H9 (cell line): ENCODE results near the gene TRIM61. TPM values are rescaled to one million over a fixed set of nuclear protein-coding genes. Genes with fewer than 3 reads are reported as not detected.

ENCODE experiments used
- DNase-seq: peaks from one replicate; pipeline ENCODE4 v3.0.0-alpha.2; 2017
- H2AFZ ChIP-seq: one replicate; pipeline ENCODE4 v1.6.1; 2013; ENCODE audit warnings: mild to moderate bottlenecking, low read length, control low read depth, moderate library complexity
- H2AK5ac ChIP-seq: 2 replicates; pipeline ENCODE4 v1.6.1; 2013; ENCODE audit warnings: low read length, control low read depth, mixed read lengths; ENCODE audit not compliant: insufficient read length
- H2BK120ac ChIP-seq: one replicate; pipeline ENCODE4 v1.6.1; 2013; ENCODE audit warnings: low read depth, mild to moderate bottlenecking, low read length, control low read depth, inconsistent platforms; ENCODE audit not compliant: poor library complexity, severe bottlenecking
- H2BK12ac ChIP-seq: 2 replicates; pipeline ENCODE4 v1.6.1; 2013; ENCODE audit warnings: low read length, control low read depth, mixed read lengths, low read depth; ENCODE audit not compliant: insufficient read length
- H2BK15ac ChIP-seq: 2 replicates; pipeline ENCODE4 v1.6.1; 2013; ENCODE audit warnings: low read depth, low read length, control low read depth
- H2BK20ac ChIP-seq: one replicate; pipeline ENCODE4 v1.6.1; 2013; ENCODE audit warnings: low read depth, mild to moderate bottlenecking, low read length, control low read depth, inconsistent platforms; ENCODE audit not compliant: poor library complexity, severe bottlenecking
- H2BK5ac ChIP-seq: 2 replicates; pipeline ENCODE4 v1.6.1; 2013; ENCODE audit warnings: low read length, control low read depth, mixed read lengths; ENCODE audit not compliant: insufficient read length
- H3K14ac ChIP-seq: 2 replicates; pipeline ENCODE4 v1.6.1; 2013; ENCODE audit warnings: low read length, control low read depth; ENCODE audit not compliant: insufficient read depth
- H3K18ac ChIP-seq: 2 replicates; pipeline ENCODE4 v1.6.1; 2013; ENCODE audit warnings: low read depth, mild to moderate bottlenecking, mixed read lengths, low read length, control low read depth; ENCODE audit not compliant: insufficient read length
- H3K23ac ChIP-seq: 2 replicates; pipeline ENCODE4 v1.6.1; 2013; ENCODE audit warnings: low read length, control low read depth, mixed read lengths, low read depth; ENCODE audit not compliant: insufficient read length
- H3K23me2 ChIP-seq: 2 replicates; pipeline ENCODE4 v1.6.1; 2013; ENCODE audit warnings: low read depth, mild to moderate bottlenecking, mixed read lengths, low read length, control low read depth; ENCODE audit not compliant: insufficient read length, poor library complexity, severe bottlenecking
- H3K27ac ChIP-seq: 2 replicates; pipeline ENCODE4 v1.5.1; 2013; ENCODE audit warnings: low read length, control low read depth, mixed read lengths, low read depth; ENCODE audit not compliant: insufficient read length
- H3K27me3 ChIP-seq: 2 replicates; pipeline ENCODE4 v1.6.1; 2013; ENCODE audit warnings: low read length, control low read depth, inconsistent platforms; ENCODE audit not compliant: insufficient read depth
- H3K4ac ChIP-seq: 2 replicates; pipeline ENCODE4 v1.6.1; 2013; ENCODE audit warnings: low read depth, mild to moderate bottlenecking, control low read depth, inconsistent platforms, low read length, moderate library complexity
- H3K4me1 ChIP-seq: 2 replicates; pipeline ENCODE4 v1.6.1; 2013; ENCODE audit warnings: low read length, control low read depth, inconsistent platforms; ENCODE audit not compliant: insufficient read depth
- H3K4me2 ChIP-seq: 2 replicates; pipeline ENCODE4 v1.6.1; 2013; ENCODE audit warnings: low read length, control low read depth, mixed read lengths; ENCODE audit not compliant: insufficient read length, insufficient read depth
- H3K56ac ChIP-seq: 2 replicates; pipeline ENCODE4 v1.6.1; 2013; ENCODE audit warnings: low read depth, mild to moderate bottlenecking, mixed read lengths, low read length, control low read depth; ENCODE audit not compliant: insufficient read length
- H3K79me1 ChIP-seq: 2 replicates; pipeline ENCODE4 v1.6.1; 2013; ENCODE audit warnings: low read depth, mild to moderate bottlenecking, moderate library complexity, low read length, control low read depth, inconsistent platforms; ENCODE audit not compliant: insufficient read depth, poor library complexity, severe bottlenecking
- H3K79me2 ChIP-seq: 2 replicates; pipeline ENCODE4 v1.6.1; 2013; ENCODE audit warnings: low read length, control low read depth, inconsistent platforms; ENCODE audit not compliant: insufficient read depth
- H3K9ac ChIP-seq: 2 replicates; pipeline ENCODE4 v1.6.1; 2013; ENCODE audit warnings: low read length, control low read depth, mixed read lengths; ENCODE audit not compliant: insufficient read length; ENCODE audit errors: extremely low read depth
- H3K9me3 ChIP-seq: one replicate; pipeline ENCODE4 v1.6.1; 2013; ENCODE audit warnings: low read depth, low read length, inconsistent platforms; ENCODE audit not compliant: control insufficient read depth
- H3T11ph ChIP-seq: one replicate; pipeline ENCODE4 v1.6.1; 2013; ENCODE audit warnings: mild to moderate bottlenecking, low read length, control low read depth, inconsistent platforms
- H4K20me1 ChIP-seq: one replicate; pipeline ENCODE4 v1.6.1; 2013; ENCODE audit not compliant: control insufficient read depth, insufficient read length, insufficient read depth
- H4K5ac ChIP-seq: 2 replicates; pipeline ENCODE4 v1.6.1; 2013; ENCODE audit warnings: low read depth, mild to moderate bottlenecking, mixed read lengths, low read length, control low read depth; ENCODE audit not compliant: insufficient read length
- H4K8ac ChIP-seq: replicated peaks from 2 replicates; pipeline ENCODE4 v1.6.1; 2013; ENCODE audit warnings: low read length, control low read depth, mixed read lengths, low read depth; ENCODE audit not compliant: insufficient read length
- H4K91ac ChIP-seq: 2 replicates; pipeline ENCODE4 v1.6.1; 2013; ENCODE audit warnings: low read depth, mild to moderate bottlenecking, moderate library complexity, mixed read lengths, low read length, control low read depth; ENCODE audit not compliant: insufficient read length
- H3K27ac Mint-ChIP-seq, 3 experiments: 2 replicates in 2 of 3; 3 replicates in 1 of 3; pipeline ENCODE4 v1.8.0; 2020 to 2021; ENCODE audit warnings: mixed read lengths in 3 of 3, mild to moderate bottlenecking in 1 of 3, moderate library complexity in 1 of 3
- H3K27me3 Mint-ChIP-seq: 2 replicates; pipeline ENCODE4 v1.8.0; 2021; ENCODE audit warnings: low read depth, mild to moderate bottlenecking, moderate library complexity, mixed read lengths
- H3K36me3 Mint-ChIP-seq, 3 experiments: 2 replicates in 2 of 3; 3 replicates in 1 of 3; pipeline ENCODE4 v1.8.0; 2020 to 2021; ENCODE audit warnings: low read depth in 3 of 3, mixed read lengths in 3 of 3; ENCODE audit not compliant: insufficient read depth in 1 of 3
- H3K4me1 Mint-ChIP-seq, 2 experiments: 2 replicates each; pipeline ENCODE4 v1.8.0; 2020; ENCODE audit warnings: mixed read lengths in 2 of 2
- H3K4me3 Mint-ChIP-seq, 2 experiments: 2 replicates in 1 of 2; 3 replicates in 1 of 2; pipeline ENCODE4 v1.8.0; 2020 to 2021; ENCODE audit warnings: mild to moderate bottlenecking in 2 of 2, mixed read lengths in 2 of 2, moderate library complexity in 1 of 2
- H3K9me3 Mint-ChIP-seq, 2 experiments: 2 replicates in 1 of 2; 3 replicates in 1 of 2; pipeline ENCODE4 v1.8.0; 2020; ENCODE audit warnings: mild to moderate bottlenecking in 2 of 2, mixed read lengths in 2 of 2, moderate library complexity in 1 of 2
- WGBS: extraction: QIAGEN DNeasy Blood & Tissue Kit; methylation state at CpG from one replicate; pipeline ENCODE4 v1.1.7; 2013; ENCODE audit warnings: missing lambda C conversion rate, low lambda C conversion rate, mixed read lengths; ENCODE audit not compliant: insufficient read length; ENCODE audit errors: extremely low coverage; 5-methylcytosine and 5-hydroxymethylcytosine counted together
- total RNA-seq: library from RNA; stranded (reverse); gene quantifications from 2 replicates; pipeline ENCODE4 v1.2.1, GENCODE V29; 2021
- TF ChIP-seq, protein P1 (sequence below): fragments of 200-600 bp; sonication (generic); conservative IDR thresholded peaks from 3 replicates; pipeline ENCODE4 v1.8.0; 2021; ENCODE audit warnings: antibody characterized with exemption, mild to moderate bottlenecking

Gene TRIM61
- total RNA-seq, 1 experiment from 2014 or later: 0.52 TPM

DNA sequence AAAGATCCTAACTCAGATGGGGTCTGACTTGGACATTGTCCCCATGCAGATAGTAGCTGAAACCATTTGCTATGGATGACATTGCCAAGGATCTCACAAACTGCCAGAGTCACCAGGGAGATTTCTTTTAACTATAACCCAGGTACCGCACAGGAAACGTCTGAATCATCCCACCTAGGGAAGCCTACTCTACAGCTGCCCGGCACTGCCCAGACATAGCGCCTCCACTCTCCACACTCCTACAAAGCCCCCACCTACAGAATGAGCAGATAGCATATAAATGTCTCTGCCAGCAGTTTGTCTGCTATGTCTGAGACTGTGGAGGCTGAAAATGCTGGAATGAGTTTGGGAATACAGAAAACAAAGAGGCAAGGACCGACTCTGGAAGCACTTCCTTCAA, 32.3 kb downstream of the TRIM61 start:
- Histone ChIP-seq H3K79me1 (no peaks in the 10 kb centered on the region), H3K9me3 (no peaks in the 10 kb centered on the region), H3K4me1 (no peaks in the 10 kb centered on the region), H2BK20ac (no peak overlapping the region), H3K56ac (no peak overlapping the region), H3K4me2 (no peak overlapping the region), H3K23ac (no peak overlapping the region), H4K5ac (no peak overlapping the region), H3K9ac (no peak overlapping the region), H3K4ac (no peak overlapping the region), H4K91ac (no peak overlapping the region), H3K14ac (no peak overlapping the region), H2AK5ac (no peak overlapping the region), H2BK12ac (no peak overlapping the region), H3K27me3 (no peaks in the 10 kb centered on the region), H3K23me2 (no peaks in the 10 kb centered on the region), H4K20me1 (no peaks in the 10 kb centered on the region), H2BK120ac (no peak overlapping the region), H2BK5ac (no peak overlapping the region), H3T11ph (no peak overlapping the region), H3K27ac (no peak overlapping the region), H2AFZ (no peak overlapping the region), H4K8ac (no peak overlapping the region), H2BK15ac (no peak overlapping the region), H3K18ac (no peak overlapping the region), H3K79me2 (no peaks in the 10 kb centered on the region)
- Mint-ChIP-seq H3K4me3 (no peak overlapping the region), H3K4me1 (peaks cover 15 to 24% of the 10 kb centered on the region in 2 experiments), H3K9me3 (no peaks in the 10 kb centered on the region), H3K36me3 (no peaks in the 10 kb centered on the region), H3K27ac (no peak overlapping the region), H3K27me3 (peaks cover 2% of the 10 kb centered on the region)
- DNase-seq: no peak
- WGBS: no CpG with 5 or more reads among the region's 5 CpGs
- TF ChIP-seq, protein P1, sequence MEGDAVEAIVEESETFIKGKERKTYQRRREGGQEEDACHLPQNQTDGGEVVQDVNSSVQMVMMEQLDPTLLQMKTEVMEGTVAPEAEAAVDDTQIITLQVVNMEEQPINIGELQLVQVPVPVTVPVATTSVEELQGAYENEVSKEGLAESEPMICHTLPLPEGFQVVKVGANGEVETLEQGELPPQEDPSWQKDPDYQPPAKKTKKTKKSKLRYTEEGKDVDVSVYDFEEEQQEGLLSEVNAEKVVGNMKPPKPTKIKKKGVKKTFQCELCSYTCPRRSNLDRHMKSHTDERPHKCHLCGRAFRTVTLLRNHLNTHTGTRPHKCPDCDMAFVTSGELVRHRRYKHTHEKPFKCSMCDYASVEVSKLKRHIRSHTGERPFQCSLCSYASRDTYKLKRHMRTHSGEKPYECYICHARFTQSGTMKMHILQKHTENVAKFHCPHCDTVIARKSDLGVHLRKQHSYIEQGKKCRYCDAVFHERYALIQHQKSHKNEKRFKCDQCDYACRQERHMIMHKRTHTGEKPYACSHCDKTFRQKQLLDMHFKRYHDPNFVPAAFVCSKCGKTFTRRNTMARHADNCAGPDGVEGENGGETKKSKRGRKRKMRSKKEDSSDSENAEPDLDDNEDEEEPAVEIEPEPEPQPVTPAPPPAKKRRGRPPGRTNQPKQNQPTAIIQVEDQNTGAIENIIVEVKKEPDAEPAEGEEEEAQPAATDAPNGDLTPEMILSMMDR: no peak
